ENCODE measurements around the gene OCRL.

DNA sequence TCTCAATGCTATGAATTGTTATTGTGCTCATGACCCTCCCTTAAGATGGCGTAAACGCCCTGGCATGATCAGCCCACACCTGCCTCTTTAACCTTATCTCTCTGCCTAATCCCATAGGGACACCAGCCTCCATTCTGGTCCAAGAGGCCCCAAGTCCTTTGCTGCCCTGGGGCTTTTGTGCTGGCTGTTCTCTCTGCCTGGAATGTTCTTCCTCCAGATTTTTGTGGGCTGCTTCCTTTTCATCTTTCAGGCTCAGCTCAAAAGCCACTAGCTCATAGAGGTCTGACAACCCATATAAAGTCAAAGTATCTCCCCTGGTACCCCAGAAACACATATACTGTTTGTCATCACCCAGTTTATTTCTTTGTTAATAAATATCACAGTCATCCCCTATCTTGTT, 72.3 kb downstream of the OCRL start:
- TF ChIP-seq PHB2 (IDR thresholded peaks at IDR 0.05; ENCODE audit: partially characterized antibody) (no peak), MAFK (conservative IDR thresholded peaks at IDR 0.05 in 1 of 2, IDR thresholded peaks at IDR 0.05 in 1 of 2; ENCODE audit: low read length in 2 of 2) (no peak), JUNB (CRISPR knock-in tag; IDR thresholded peaks at IDR 0.05; ENCODE audit: borderline replicate concordance) (no peak), CBX1 (IDR thresholded peaks at IDR 0.05; ENCODE audit: low read depth) (no peak), ZFP37 (CRISPR knock-in tag; IDR thresholded peaks at IDR 0.05; ENCODE audit: borderline replicate concordance) (no peak), ETV6 (CRISPR knock-in tag; conservative IDR thresholded peaks at IDR 0.05) (no peak), FOXK2 (IDR thresholded peaks at IDR 0.05) (no peak), POLR2AphosphoS2 (IDR thresholded peaks at IDR 0.05; ENCODE audit: low read depth, low read length) (no peak)

Data from HepG2 (cell line).